ENCODE measurements around the gene BTN3A1. TPM values are rescaled to one million over a fixed set of nuclear protein-coding genes. Genes with fewer than 3 reads are reported as not detected.
"Not testable (repeated sequence)": the region's sequence is repeated elsewhere in the genome, so short reads cannot be mapped to it uniquely, and the experiment has no call there.

BTN3A1 gene
- 17.3 and 18.4 TPM in 2 replicates for polyA plus RNA-seq (2011; rRNA removed)
- polyA minus RNA-seq (2011; rRNA and poly(A)+ RNA removed), result 8.9 and 21.7 TPM in 2 replicates

DNA sequence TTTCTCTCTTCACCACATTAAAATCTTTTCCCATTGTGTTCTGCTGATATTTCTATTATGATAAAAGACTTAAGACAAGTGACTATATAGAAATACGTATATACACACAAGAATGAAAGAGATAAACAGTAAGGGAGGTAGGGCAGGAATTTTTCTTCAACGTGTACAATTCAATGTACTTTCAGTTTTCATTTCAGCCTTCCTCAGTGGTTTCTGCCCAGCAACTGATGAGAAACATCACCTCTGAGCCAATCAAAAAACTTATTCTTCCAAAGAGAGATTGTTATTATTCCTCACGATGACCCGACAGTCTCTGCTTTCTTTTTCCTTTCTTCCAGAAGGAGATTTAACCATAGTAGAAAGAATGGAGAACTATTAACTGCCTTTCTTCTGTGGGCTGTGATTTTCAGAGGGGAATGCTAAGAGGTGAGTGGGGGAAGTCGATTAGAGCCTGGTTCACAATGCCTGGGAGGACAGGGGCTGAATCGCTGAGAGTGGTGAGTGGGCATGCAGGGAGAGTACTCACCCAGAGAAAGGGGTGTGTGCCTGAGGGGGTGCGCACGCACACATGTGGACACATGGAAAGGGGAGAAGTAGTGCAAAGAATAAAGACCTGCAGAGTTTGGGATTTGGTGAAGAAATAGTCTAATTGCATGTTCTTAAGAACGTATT lies at the start of gene BTN3A1:
Gene BTN3A1, plus strand, starts transcription at position 289 of the 672 bp plus-strand sequence. CDS start 3,289 bp downstream, outside the sequence.
- CTCF ChIA-PET, result no interaction called here
- no peak for DNase-seq (ENCODE audit: low read depth)
- peak within 1 kb of the TSS; percentile 47 for H3K4me3 ChIP-seq (ENCODE audit: low read depth, low read length)
- H3K27me3 ChIP-seq (ENCODE audit: control insufficient read depth, insufficient read depth, low read length), result no peaks in the 10 kb centered on the region
- TF ChIP-seq CTCF (IDR thresholded peaks at IDR 0.05; ENCODE audit: insufficient read depth, low read depth, low read length), result no peak
- no peaks in the 10 kb centered on the region for H3K36me3 ChIP-seq (ENCODE audit: control insufficient read depth, insufficient read depth, low read length)
- POLR2A ChIA-PET, result no interaction called here

GRCh38 chr6:26352315-26352714 lies 49.8 kb upstream of the BTN3A1 start:
- H3K4me3 ChIP-seq (ENCODE audit: low read depth, low read length), result no peak overlapping the region
- H3K36me3 ChIP-seq (ENCODE audit: control insufficient read depth, insufficient read depth, low read length), result no peaks in the 10 kb centered on the region
- DNase-seq (ENCODE audit: low read depth), result no peak
- no peaks in the 10 kb centered on the region for H3K27me3 ChIP-seq (ENCODE audit: control insufficient read depth, insufficient read depth, low read length)
- no peak for TF ChIP-seq CTCF (IDR thresholded peaks at IDR 0.05; ENCODE audit: insufficient read depth, low read depth, low read length)
- POLR2A ChIA-PET, result no interaction called here
- CTCF ChIA-PET, result interaction anchor here (3.0 kb wide), 1 partner anchor 11 kb away, joined by 16 read pairs; no protein-coding TSS in a partner anchor

DNA sequence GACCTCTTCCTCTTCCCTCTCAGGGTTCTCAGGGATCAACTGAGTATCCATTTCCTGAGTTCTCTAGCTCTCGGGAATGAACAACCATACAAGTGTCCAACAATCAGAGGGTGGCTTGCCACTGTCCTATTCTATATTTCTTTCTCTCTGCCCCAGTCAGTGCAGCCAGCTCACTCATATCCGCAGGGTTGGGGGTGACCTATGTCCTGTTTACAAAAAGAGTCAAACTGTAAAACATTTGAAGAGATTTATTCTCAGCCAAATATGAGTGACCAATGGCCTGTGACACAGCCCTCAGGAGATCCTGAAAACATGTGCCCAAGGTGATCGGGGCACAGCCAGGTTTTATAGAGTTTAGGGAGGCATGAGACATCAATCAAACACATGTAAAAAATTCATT lies 47.9 kb upstream of the BTN3A1 start:
- Histone ChIP-seq H3K27me3 (ENCODE audit: control insufficient read depth, insufficient read depth, low read length) (no peaks in the 10 kb centered on the region), H3K36me3 (ENCODE audit: control insufficient read depth, insufficient read depth, low read length) (no peaks in the 10 kb centered on the region), H3K4me3 (ENCODE audit: low read depth, low read length) (no peak overlapping the region)
- no peak for TF ChIP-seq CTCF (IDR thresholded peaks at IDR 0.05; ENCODE audit: insufficient read depth, low read depth, low read length)
- CTCF ChIA-PET, result interaction anchor here (2.1 kb wide), 1 partner anchor 12 kb away, joined by 7 read pairs; no protein-coding TSS in a partner anchor
- POLR2A ChIA-PET, result no interaction called here
- no peak for DNase-seq (ENCODE audit: low read depth)

DNA sequence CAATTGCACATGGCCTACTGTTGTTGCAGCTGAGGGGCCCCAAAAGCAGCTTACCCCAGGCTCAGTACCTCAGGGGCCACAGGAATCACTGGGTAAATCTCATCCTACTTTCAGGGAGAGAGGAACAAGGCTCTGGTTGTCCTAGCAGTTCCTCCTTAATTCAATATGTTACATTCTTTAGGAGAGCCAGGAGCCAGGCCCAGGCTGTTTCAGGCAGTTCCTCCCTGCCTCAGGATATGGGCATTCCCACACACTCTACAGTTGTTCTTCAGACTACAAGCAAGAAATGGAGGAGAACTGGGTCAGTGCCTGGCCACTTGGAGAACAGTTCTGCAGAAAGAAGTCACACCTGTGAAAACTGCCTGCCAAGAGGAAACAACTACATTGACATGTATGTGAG lies 46.7 kb upstream of the BTN3A1 start:
- Histone ChIP-seq H3K27me3 (ENCODE audit: control insufficient read depth, insufficient read depth, low read length) (no peaks in the 10 kb centered on the region), H3K4me3 (ENCODE audit: low read depth, low read length) (no peak overlapping the region), H3K36me3 (ENCODE audit: control insufficient read depth, insufficient read depth, low read length) (no peaks in the 10 kb centered on the region)
- TF ChIP-seq CTCF (IDR thresholded peaks at IDR 0.05; ENCODE audit: insufficient read depth, low read depth, low read length), result no peak
- CTCF ChIA-PET, result interaction anchor here (2.1 kb wide), 1 partner anchor 13 kb away, joined by 7 read pairs; no protein-coding TSS in a partner anchor
- POLR2A ChIA-PET, result no interaction called here
- DNase-seq (ENCODE audit: low read depth), result no peak

GRCh38 chr6:26357543-26357942 lies 44.5 kb upstream of the BTN3A1 start:
- CTCF ChIA-PET, result interaction anchor here (0.6 kb wide), 1 partner anchor 161 kb away, joined by 3 read pairs; no protein-coding TSS in a partner anchor
- DNase-seq (ENCODE audit: low read depth); H3K36me3 ChIP-seq (ENCODE audit: control insufficient read depth, insufficient read depth, low read length); H3K27me3 ChIP-seq (ENCODE audit: control insufficient read depth, insufficient read depth, low read length); H3K4me3 ChIP-seq (ENCODE audit: low read depth, low read length); POLR2A ChIA-PET: not testable (repeated sequence)

Data from BJ (cell line).